GM12878 (cell line): Measurements from ENCODE around the gene B4GALNT4. TPM values are rescaled to one million over a fixed set of nuclear protein-coding genes. Genes with fewer than 3 reads are reported as not detected.

Experiments
- ASH2L ChIP-seq: fragments of 300-600, 200-600 bp; sonication (generic); IDR thresholded peaks from 2 replicates; pipeline ENCODE4 v1.6.1; 2017; ENCODE audit warnings: low read depth, mild to moderate bottlenecking, borderline replicate concordance
- DPF2 ChIP-seq: fragments of 450-650 bp; IDR thresholded peaks from 2 replicates; pipeline ENCODE4 v1.6.1; 2017; ENCODE audit warnings: mild to moderate bottlenecking
- EP300 ChIP-seq, 2 experiments: fragments of 150-350 bp in 1 of 2; IDR thresholded peaks; 2 replicates each; pipeline ENCODE4 v1.6.1; 2011 to 2012; ENCODE audit warnings: low read depth in 2 of 2, low read length in 2 of 2, borderline replicate concordance in 1 of 2, improper control_type of control experiment in 1 of 2, inconsistent platforms in 1 of 2; ENCODE audit not compliant: control insufficient read depth in 1 of 2
- ESRRA ChIP-seq: IDR thresholded peaks from 2 replicates; pipeline ENCODE4 v1.6.1; 2012; ENCODE audit warnings: mild to moderate bottlenecking, low read length, improper control_type of control experiment
- EZH2 ChIP-seq: IDR thresholded peaks from 2 replicates; pipeline ENCODE4 v1.6.1; 2012; ENCODE audit warnings: low read depth, mild to moderate bottlenecking, control low read depth, inconsistent platforms, low read length, borderline replicate concordance; ENCODE audit not compliant: control insufficient read depth
- MEF2B ChIP-seq: fragments of 450-650 bp; IDR thresholded peaks from 2 replicates; pipeline ENCODE4 v1.6.1; 2018; ENCODE audit warnings: mild to moderate bottlenecking, moderate library complexity; ENCODE audit not compliant: partially characterized antibody, poor library complexity, severe bottlenecking
- MTA2 ChIP-seq: fragments of 450-650 bp; IDR thresholded peaks from 2 replicates; pipeline ENCODE4 v1.6.1; 2016; ENCODE audit warnings: low read depth, mild to moderate bottlenecking, moderate library complexity
- NFXL1 ChIP-seq: fragments of 450-650 bp; IDR thresholded peaks from 2 replicates; pipeline ENCODE4 v1.6.1; 2017; ENCODE audit warnings: antibody characterized with exemption, mild to moderate bottlenecking, borderline replicate concordance
- NR2C2 ChIP-seq: IDR thresholded peaks from 2 replicates; pipeline ENCODE4 v1.6.1; 2011; ENCODE audit warnings: borderline replicate concordance, low read depth; ENCODE audit not compliant: control insufficient read depth, insufficient read length
- TCF7 ChIP-seq: IDR thresholded peaks from 2 replicates; pipeline ENCODE4 v1.6.1; 2014; ENCODE audit warnings: antibody characterized with exemption, borderline replicate concordance
- YBX1 ChIP-seq: fragments of 450-650 bp; IDR thresholded peaks from 2 replicates; pipeline ENCODE4 v1.6.1; 2016; ENCODE audit warnings: antibody characterized with exemption
- ZNF207 ChIP-seq: fragments of 450-650 bp; IDR thresholded peaks from 2 replicates; pipeline ENCODE4 v1.6.1; 2014; ENCODE audit warnings: antibody characterized with exemption, mild to moderate bottlenecking, borderline replicate concordance
- ZNF24 ChIP-seq: fragments of 450-650 bp; IDR thresholded peaks from 2 replicates; pipeline ENCODE4 v1.6.1; 2017; ENCODE audit warnings: antibody characterized with exemption, mild to moderate bottlenecking
- ZZZ3 ChIP-seq: IDR thresholded peaks from 2 replicates; pipeline ENCODE4 v1.6.1; 2011; ENCODE audit warnings: low read depth; ENCODE audit not compliant: control insufficient read depth, insufficient read length
- polyA plus RNA-seq, 11 experiments: library from polyadenylated mRNA; depleted of rRNA in 4 of 11; unstranded in 6 of 11; stranded (reverse) in 5 of 11; fragments of >200 nt; fragmentation: Nextera tagmentation in 4 of 11; fragmentation: Illumina TruSeq in 1 of 11; extraction: Ambion mirVana in 4 of 11; extraction: Trizol in 1 of 11; gene quantifications; 1 replicate in 1 of 11; 2 replicates in 10 of 11; pipeline versions ENCODE4 v1.2.1 to v1.2.3, GENCODE V29; 2011 to 2016; ENCODE audit warnings: inconsistent platforms in 2 of 11, missing spikeins in 2 of 11, low read depth in 1 of 11
- total RNA-seq, 4 experiments: library from RNA; depleted of rRNA in 3 of 4; stranded (reverse); fragments of >200 nt in 3 of 4; fragmentation: Illumina TruSeq in 1 of 4; extraction: Trizol in 1 of 4; gene quantifications; 2 replicates each; pipeline versions ENCODE4 v1.2.1 to v1.2.3, GENCODE V29; 2013 to 2021
- TF ChIP-seq, protein P1 (sequence below): fragments of 450-650 bp; IDR thresholded peaks from 2 replicates; pipeline ENCODE4 v1.6.1; 2017; ENCODE audit warnings: antibody characterized with exemption, mild to moderate bottlenecking, moderate library complexity
- TF ChIP-seq, protein P2 (sequence below): fragments of 450-650 bp; formaldehyde crosslinking; IDR thresholded peaks from 2 replicates; pipeline ENCODE4 v1.4.0; 2020; ENCODE audit warnings: mild to moderate bottlenecking, moderate library complexity
- TF ChIP-seq, protein P3 (sequence below): fragments of 450-650 bp; IDR thresholded peaks from 2 replicates; pipeline ENCODE4 v1.6.1; 2017; ENCODE audit warnings: mild to moderate bottlenecking, moderate library complexity
- TF ChIP-seq, protein P4 (sequence below): IDR thresholded peaks from 2 replicates; pipeline ENCODE4 v1.6.1; 2011; ENCODE audit warnings: mild to moderate bottlenecking, low read depth, low read length, moderate library complexity; ENCODE audit not compliant: insufficient replicate concordance

Gene B4GALNT4
- total and polyA plus RNA-seq, 10 of the 15 experiments (the other 5 are each of a cell fraction or from before 2014, with no cell fraction given), result 0.04 to 0.82 (median 0.40) TPM; not detected in 6

DNA sequence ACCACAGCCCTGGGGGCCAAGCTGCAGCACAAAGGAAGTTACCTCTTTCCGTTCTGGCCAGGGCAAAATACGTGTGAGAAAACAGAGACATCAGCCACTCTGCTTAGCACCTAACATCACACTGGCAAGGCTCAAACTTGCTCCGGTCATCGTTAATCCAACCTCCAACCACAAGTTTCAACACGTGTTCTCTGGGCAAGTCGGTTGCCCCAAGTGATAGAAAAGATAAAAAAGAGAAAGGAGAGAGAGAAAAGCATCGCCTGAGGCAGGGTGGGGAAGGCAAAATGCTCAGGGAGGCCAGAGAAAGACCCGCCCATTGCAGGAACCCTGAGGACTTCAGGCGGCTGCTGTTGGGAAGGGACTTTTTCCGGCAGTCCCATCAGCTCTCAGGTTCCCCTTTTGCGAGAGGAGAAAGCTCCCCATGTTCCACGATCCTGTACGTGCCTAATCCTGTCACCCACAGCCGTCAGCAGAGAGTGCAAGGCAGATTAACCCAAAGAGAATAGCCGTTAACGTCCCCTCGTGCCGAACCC lies 18.5 kb upstream of the B4GALNT4 start (continued):
- TF ChIP-seq, protein P1, sequence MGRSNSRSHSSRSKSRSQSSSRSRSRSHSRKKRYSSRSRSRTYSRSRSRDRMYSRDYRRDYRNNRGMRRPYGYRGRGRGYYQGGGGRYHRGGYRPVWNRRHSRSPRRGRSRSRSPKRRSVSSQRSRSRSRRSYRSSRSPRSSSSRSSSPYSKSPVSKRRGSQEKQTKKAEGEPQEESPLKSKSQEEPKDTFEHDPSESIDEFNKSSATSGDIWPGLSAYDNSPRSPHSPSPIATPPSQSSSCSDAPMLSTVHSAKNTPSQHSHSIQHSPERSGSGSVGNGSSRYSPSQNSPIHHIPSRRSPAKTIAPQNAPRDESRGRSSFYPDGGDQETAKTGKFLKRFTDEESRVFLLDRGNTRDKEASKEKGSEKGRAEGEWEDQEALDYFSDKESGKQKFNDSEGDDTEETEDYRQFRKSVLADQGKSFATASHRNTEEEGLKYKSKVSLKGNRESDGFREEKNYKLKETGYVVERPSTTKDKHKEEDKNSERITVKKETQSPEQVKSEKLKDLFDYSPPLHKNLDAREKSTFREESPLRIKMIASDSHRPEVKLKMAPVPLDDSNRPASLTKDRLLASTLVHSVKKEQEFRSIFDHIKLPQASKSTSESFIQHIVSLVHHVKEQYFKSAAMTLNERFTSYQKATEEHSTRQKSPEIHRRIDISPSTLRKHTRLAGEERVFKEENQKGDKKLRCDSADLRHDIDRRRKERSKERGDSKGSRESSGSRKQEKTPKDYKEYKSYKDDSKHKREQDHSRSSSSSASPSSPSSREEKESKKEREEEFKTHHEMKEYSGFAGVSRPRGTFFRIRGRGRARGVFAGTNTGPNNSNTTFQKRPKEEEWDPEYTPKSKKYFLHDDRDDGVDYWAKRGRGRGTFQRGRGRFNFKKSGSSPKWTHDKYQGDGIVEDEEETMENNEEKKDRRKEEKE, result no peak
- TF ChIP-seq ZNF24 (no peak), NR2C2 (no peak), EP300 (IDR thresholded peaks at IDR 0.05; ENCODE audit: borderline replicate concordance in 1 of 2, control insufficient read depth in 1 of 2, low read depth in 2 of 2, low read length in 2 of 2) (no peak), YBX1 (no peak), NFXL1 (no peak), ZNF207 (no peak), DPF2 (0 out of 2 replicates have a peak, but pooled peaks have one; percentile 45), MEF2B (peak; percentile 32), TCF7 (no peak), ESRRA (no peak), EZH2 (no peak), ASH2L (no peak), ZZZ3 (no peak), MTA2 (peak; percentile 68; the same call in 1 of the 2 replicates)
- TF ChIP-seq, protein P2, sequence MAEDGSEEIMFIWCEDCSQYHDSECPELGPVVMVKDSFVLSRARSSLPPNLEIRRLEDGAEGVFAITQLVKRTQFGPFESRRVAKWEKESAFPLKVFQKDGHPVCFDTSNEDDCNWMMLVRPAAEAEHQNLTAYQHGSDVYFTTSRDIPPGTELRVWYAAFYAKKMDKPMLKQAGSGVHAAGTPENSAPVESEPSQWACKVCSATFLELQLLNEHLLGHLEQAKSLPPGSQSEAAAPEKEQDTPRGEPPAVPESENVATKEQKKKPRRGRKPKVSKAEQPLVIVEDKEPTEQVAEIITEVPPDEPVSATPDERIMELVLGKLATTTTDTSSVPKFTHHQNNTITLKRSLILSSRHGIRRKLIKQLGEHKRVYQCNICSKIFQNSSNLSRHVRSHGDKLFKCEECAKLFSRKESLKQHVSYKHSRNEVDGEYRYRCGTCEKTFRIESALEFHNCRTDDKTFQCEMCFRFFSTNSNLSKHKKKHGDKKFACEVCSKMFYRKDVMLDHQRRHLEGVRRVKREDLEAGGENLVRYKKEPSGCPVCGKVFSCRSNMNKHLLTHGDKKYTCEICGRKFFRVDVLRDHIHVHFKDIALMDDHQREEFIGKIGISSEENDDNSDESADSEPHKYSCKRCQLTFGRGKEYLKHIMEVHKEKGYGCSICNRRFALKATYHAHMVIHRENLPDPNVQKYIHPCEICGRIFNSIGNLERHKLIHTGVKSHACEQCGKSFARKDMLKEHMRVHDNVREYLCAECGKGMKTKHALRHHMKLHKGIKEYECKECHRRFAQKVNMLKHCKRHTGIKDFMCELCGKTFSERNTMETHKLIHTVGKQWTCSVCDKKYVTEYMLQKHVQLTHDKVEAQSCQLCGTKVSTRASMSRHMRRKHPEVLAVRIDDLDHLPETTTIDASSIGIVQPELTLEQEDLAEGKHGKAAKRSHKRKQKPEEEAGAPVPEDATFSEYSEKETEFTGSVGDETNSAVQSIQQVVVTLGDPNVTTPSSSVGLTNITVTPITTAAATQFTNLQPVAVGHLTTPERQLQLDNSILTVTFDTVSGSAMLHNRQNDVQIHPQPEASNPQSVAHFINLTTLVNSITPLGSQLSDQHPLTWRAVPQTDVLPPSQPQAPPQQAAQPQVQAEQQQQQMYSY (CRISPR knock-in tag), result no peak
- TF ChIP-seq, protein P3, sequence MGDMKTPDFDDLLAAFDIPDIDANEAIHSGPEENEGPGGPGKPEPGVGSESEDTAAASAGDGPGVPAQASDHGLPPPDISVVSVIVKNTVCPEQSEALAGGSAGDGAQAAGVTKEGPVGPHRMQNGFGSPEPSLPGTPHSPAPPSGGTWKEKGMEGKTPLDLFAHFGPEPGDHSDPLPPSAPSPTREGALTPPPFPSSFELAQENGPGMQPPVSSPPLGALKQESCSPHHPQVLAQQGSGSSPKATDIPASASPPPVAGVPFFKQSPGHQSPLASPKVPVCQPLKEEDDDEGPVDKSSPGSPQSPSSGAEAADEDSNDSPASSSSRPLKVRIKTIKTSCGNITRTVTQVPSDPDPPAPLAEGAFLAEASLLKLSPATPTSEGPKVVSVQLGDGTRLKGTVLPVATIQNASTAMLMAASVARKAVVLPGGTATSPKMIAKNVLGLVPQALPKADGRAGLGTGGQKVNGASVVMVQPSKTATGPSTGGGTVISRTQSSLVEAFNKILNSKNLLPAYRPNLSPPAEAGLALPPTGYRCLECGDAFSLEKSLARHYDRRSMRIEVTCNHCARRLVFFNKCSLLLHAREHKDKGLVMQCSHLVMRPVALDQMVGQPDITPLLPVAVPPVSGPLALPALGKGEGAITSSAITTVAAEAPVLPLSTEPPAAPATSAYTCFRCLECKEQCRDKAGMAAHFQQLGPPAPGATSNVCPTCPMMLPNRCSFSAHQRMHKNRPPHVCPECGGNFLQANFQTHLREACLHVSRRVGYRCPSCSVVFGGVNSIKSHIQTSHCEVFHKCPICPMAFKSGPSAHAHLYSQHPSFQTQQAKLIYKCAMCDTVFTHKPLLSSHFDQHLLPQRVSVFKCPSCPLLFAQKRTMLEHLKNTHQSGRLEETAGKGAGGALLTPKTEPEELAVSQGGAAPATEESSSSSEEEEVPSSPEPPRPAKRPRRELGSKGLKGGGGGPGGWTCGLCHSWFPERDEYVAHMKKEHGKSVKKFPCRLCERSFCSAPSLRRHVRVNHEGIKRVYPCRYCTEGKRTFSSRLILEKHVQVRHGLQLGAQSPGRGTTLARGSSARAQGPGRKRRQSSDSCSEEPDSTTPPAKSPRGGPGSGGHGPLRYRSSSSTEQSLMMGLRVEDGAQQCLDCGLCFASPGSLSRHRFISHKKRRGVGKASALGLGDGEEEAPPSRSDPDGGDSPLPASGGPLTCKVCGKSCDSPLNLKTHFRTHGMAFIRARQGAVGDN, result peak; percentile 93
- TF ChIP-seq, protein P4, sequence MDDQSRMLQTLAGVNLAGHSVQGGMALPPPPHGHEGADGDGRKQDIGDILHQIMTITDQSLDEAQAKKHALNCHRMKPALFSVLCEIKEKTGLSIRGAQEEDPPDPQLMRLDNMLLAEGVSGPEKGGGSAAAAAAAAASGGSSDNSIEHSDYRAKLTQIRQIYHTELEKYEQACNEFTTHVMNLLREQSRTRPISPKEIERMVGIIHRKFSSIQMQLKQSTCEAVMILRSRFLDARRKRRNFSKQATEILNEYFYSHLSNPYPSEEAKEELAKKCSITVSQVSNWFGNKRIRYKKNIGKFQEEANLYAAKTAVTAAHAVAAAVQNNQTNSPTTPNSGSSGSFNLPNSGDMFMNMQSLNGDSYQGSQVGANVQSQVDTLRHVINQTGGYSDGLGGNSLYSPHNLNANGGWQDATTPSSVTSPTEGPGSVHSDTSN, result no peak
